Measurements from ENCODE around the gene DPH2. TPM values are rescaled to one million over a fixed set of nuclear protein-coding genes. Genes with fewer than 3 reads are reported as not detected.

Gene DPH2
- total RNA-seq, 1 donor: 18.6 TPM

GRCh38 chr1:43978264-43978550 is 8.4 kb downstream of the DPH2 start:
- no peak overlapping the region for H3K4me3 ChIP-seq (ENCODE audit: low read depth, low read length)
- TF ChIP-seq CTCF (IDR thresholded peaks at IDR 0.05; ENCODE audit: insufficient read depth, low read depth, low read length): no peak

GRCh38 chr1:43978551-43979260 is 8.9 kb downstream of the DPH2 start, which contains the start of gene B4GALT2:
B4GALT2 (plus strand) TSS chr1:43979210; CDS start chr1:43981161, 1,951 bp downstream.
- TF ChIP-seq CTCF (IDR thresholded peaks at IDR 0.05; ENCODE audit: insufficient read depth, low read depth, low read length): no peak
- no peak for DNase-seq (ENCODE audit: low read depth)
- peak within 1 kb of the TSS; percentile 67 for H3K4me3 ChIP-seq (ENCODE audit: low read depth, low read length)

More at GRCh38 chr1:43978264-43978550, 8.4 kb downstream of the DPH2 start:
- no peak for DNase-seq (ENCODE audit: low read depth)

GRCh38 chr1:43979261-43979527 is 9.4 kb downstream of the DPH2 start:
- no peak for TF ChIP-seq CTCF (IDR thresholded peaks at IDR 0.05; ENCODE audit: insufficient read depth, low read depth, low read length)
- no peak for DNase-seq (ENCODE audit: low read depth)
- peak overlapping the region; percentile 67 for H3K4me3 ChIP-seq (ENCODE audit: low read depth, low read length)

- H3K4me3 ChIP-seq (ENCODE audit: low read depth, low read length): peak overlapping the region; percentile 67
- DNase-seq (ENCODE audit: low read depth): peak; percentile 70
- no peak for TF ChIP-seq CTCF (IDR thresholded peaks at IDR 0.05; ENCODE audit: insufficient read depth, low read depth, low read length)
Measured at GRCh38 chr1:43979528-43980254, 9.9 kb downstream of the DPH2 start.

- no peak for TF ChIP-seq CTCF (IDR thresholded peaks at IDR 0.05; ENCODE audit: insufficient read depth, low read depth, low read length)
- H3K4me3 ChIP-seq (ENCODE audit: low read depth, low read length): peak overlapping the region; percentile 67
- no peak for DNase-seq (ENCODE audit: low read depth)
Measured at GRCh38 chr1:43980255-43981134, 10.7 kb downstream of the DPH2 start.

GRCh38 chr1:43981135-43981491 is 11.3 kb downstream of the DPH2 start:
- DNase-seq (ENCODE audit: low read depth): no peak
- TF ChIP-seq CTCF (IDR thresholded peaks at IDR 0.05; ENCODE audit: insufficient read depth, low read depth, low read length): no peak
- no peak overlapping the region for H3K4me3 ChIP-seq (ENCODE audit: low read depth, low read length)

Data from fibroblast of villous mesenchyme (primary cell).